ENCODE measurements around the gene CDPF1.
"Not testable (repeated sequence)": the region's sequence is repeated elsewhere in the genome, so short reads cannot be mapped to it uniquely, and the experiment has no call there.

CDPF1 gene

GRCh38 chr22:46276563-46276962 is 26.5 kb upstream of the CDPF1 start:
- DNase-seq (no peak), ATAC-seq (replicated peaks) (no peak)
- Mint-ChIP-seq H3K4me3 (peak overlapping the region; percentile 61 to 73), H3K4me1 (ENCODE audit: low read depth in 2 of 2) (peaks cover 42 to 54% of the 10 kb centered on the region in 2 donors), H3K9me3 (no peaks in the 10 kb centered on the region), H3K36me3 (ENCODE audit: insufficient read depth) (peaks cover 34% of the 10 kb centered on the region), H3K27ac (peak overlapping the region in 1 of 2 donors; percentile 47), H3K27me3 (no peaks in the 10 kb centered on the region)

- Mint-ChIP-seq H3K9me3 (no peaks in the 10 kb centered on the region), H3K4me1 (ENCODE audit: low read depth in 2 of 2) (peaks cover 32 to 47% of the 10 kb centered on the region in 2 donors), H3K4me3 (peak overlapping the region in 1 of 2 donors; percentile 51), H3K27ac (peak overlapping the region; percentile 68 to 91), H3K27me3 (no peaks in the 10 kb centered on the region), H3K36me3 (ENCODE audit: insufficient read depth) (peaks cover 32% of the 10 kb centered on the region)
- no peak for ATAC-seq (replicated peaks)
- no peak for DNase-seq
These were observed 25.5 kb upstream of the CDPF1 start for GRCh38 chr22:46275455-46276122.

- DNase-seq (no peak), ATAC-seq (replicated peaks) (no peak)
- Mint-ChIP-seq H3K4me3 (no peak overlapping the region), H3K27me3 (no peaks in the 10 kb centered on the region), H3K36me3 (ENCODE audit: insufficient read depth) (peaks cover 32% of the 10 kb centered on the region), H3K4me1 (ENCODE audit: low read depth in 2 of 2) (peaks cover 31 to 45% of the 10 kb centered on the region in 2 donors), H3K27ac (no peak overlapping the region), H3K9me3 (no peaks in the 10 kb centered on the region)
These were observed 24.3 kb upstream of the CDPF1 start for GRCh38 chr22:46274381-46274780.

- ATAC-seq (replicated peaks), result no peak
- H3K27me3 Mint-ChIP-seq, result no peaks in the 10 kb centered on the region
These were observed 23.5 kb upstream of the CDPF1 start for GRCh38 chr22:46273432-46274148.

GRCh38 chr22:46272762-46273431 is 22.8 kb upstream of the CDPF1 start:
- no peak overlapping the region for H3K27ac Mint-ChIP-seq
- ATAC-seq (replicated peaks) (no peak), DNase-seq (no peak)
- no peaks in the 10 kb centered on the region for H3K9me3 Mint-ChIP-seq
- peaks cover 32% of the 10 kb centered on the region for H3K36me3 Mint-ChIP-seq (ENCODE audit: insufficient read depth)
- H3K27me3 Mint-ChIP-seq, result no peaks in the 10 kb centered on the region
- no peak overlapping the region for H3K4me3 Mint-ChIP-seq
- peaks cover 30 to 41% of the 10 kb centered on the region in 2 donors for H3K4me1 Mint-ChIP-seq (ENCODE audit: low read depth in 2 of 2)

More at GRCh38 chr22:46273432-46274148, 23.5 kb upstream of the CDPF1 start:
- Mint-ChIP-seq H3K4me3 (no peak overlapping the region), H3K27ac (peak overlapping the region in 1 of 2 donors; percentile 70), H3K4me1 (ENCODE audit: low read depth in 2 of 2) (peaks cover 30 to 43% of the 10 kb centered on the region in 2 donors), H3K9me3 (no peaks in the 10 kb centered on the region), H3K36me3 (ENCODE audit: insufficient read depth) (peaks cover 32% of the 10 kb centered on the region)
- no peak for DNase-seq

- no peak for ATAC-seq (replicated peaks)
- no peak overlapping the region for H3K27ac Mint-ChIP-seq
- peaks cover 28% of the 10 kb centered on the region for H3K36me3 Mint-ChIP-seq (ENCODE audit: insufficient read depth)
- no peak overlapping the region for H3K4me3 Mint-ChIP-seq
- H3K4me1 Mint-ChIP-seq (ENCODE audit: low read depth in 2 of 2), result peaks cover 31 to 38% of the 10 kb centered on the region in 2 donors
- no peak for DNase-seq
- H3K27me3 Mint-ChIP-seq, result no peaks in the 10 kb centered on the region
- no peaks in the 10 kb centered on the region for H3K9me3 Mint-ChIP-seq
These were observed 22.1 kb upstream of the CDPF1 start for GRCh38 chr22:46272196-46272595.

GRCh38 chr22:46269564-46269963 is 19.5 kb upstream of the CDPF1 start:
- Mint-ChIP-seq H3K4me3 (peak overlapping the region; percentile 93 to 95), H3K36me3 (ENCODE audit: insufficient read depth) (peaks cover 18% of the 10 kb centered on the region), H3K27ac (peak overlapping the region; percentile 63 to 75), H3K9me3 (no peaks in the 10 kb centered on the region), H3K27me3 (no peaks in the 10 kb centered on the region), H3K4me1 (ENCODE audit: low read depth in 2 of 2) (peaks cover 21 to 22% of the 10 kb centered on the region in 2 donors)
- no peak for DNase-seq
- ATAC-seq (replicated peaks), result no peak

- DNase-seq (peak; percentile 29 to 47 (median 38)), ATAC-seq (replicated peaks) (peak; percentile 87)
- Mint-ChIP-seq H3K4me3 (peak within 1 kb of the TSS; percentile 93 to 95), H3K27ac (peak within 1 kb of the TSS; percentile 85 to 95), H3K9me3 (no peaks in the 10 kb centered on the region), H3K4me1 (ENCODE audit: low read depth in 2 of 2) (peaks cover 21 to 30% of the 10 kb centered on the region in 2 donors), H3K36me3 (ENCODE audit: insufficient read depth) (peaks cover 15% of the 10 kb centered on the region), H3K27me3 (peaks cover 0 to 9% of the 10 kb centered on the region in 2 donors)
These were observed 17.6 kb upstream of the CDPF1 start, which contains the start of gene TTC38 for GRCh38 chr22:46267431-46268279. Gene TTC38 (plus strand): TSS chr22:46268008. CDS start chr22:46268040, 32 bp downstream.

- H3K27me3 Mint-ChIP-seq, result peaks cover 20 to 29% of the 10 kb centered on the region in 2 donors
- H3K4me1 Mint-ChIP-seq (ENCODE audit: low read depth in 2 of 2), result peaks cover 24 to 31% of the 10 kb centered on the region in 2 donors
- not testable (repeated sequence) for H3K36me3 Mint-ChIP-seq (ENCODE audit: insufficient read depth); H3K4me3 Mint-ChIP-seq; ATAC-seq (replicated peaks); DNase-seq; H3K27ac Mint-ChIP-seq; H3K9me3 Mint-ChIP-seq
These were observed 15.5 kb upstream of the CDPF1 start for GRCh38 chr22:46265627-46266026.

GRCh38 chr22:46264520-46264919 is 14.4 kb upstream of the CDPF1 start:
- H3K9me3 Mint-ChIP-seq; ATAC-seq (replicated peaks); H3K36me3 Mint-ChIP-seq (ENCODE audit: insufficient read depth); H3K4me3 Mint-ChIP-seq; DNase-seq; H3K27ac Mint-ChIP-seq: not testable (repeated sequence)
- H3K4me1 Mint-ChIP-seq (ENCODE audit: low read depth in 2 of 2), result peaks cover 18 to 24% of the 10 kb centered on the region in 2 donors
- peaks cover 28 to 40% of the 10 kb centered on the region in 2 donors for H3K27me3 Mint-ChIP-seq

- Mint-ChIP-seq H3K27ac (peak within 1 kb of the TSS in 1 of 2 donors; percentile 44), H3K36me3 (ENCODE audit: insufficient read depth) (peaks cover 6% of the 10 kb centered on the region), H3K4me3 (peak within 1 kb of the TSS; percentile 55 to 69), H3K9me3 (no peaks in the 10 kb centered on the region), H3K27me3 (peaks cover 35 to 53% of the 10 kb centered on the region in 2 donors), H3K4me1 (ENCODE audit: low read depth in 2 of 2) (peaks cover 13 to 19% of the 10 kb centered on the region in 2 donors)
- DNase-seq, result no peak
- no peak for ATAC-seq (replicated peaks)
These were observed 13.1 kb upstream of the CDPF1 start, which contains the start of gene PKDREJ for GRCh38 chr22:46263216-46263590. Gene PKDREJ (minus strand): TSS chr22:46263343. CDS start chr22:46263322, 21 bp downstream.

- ATAC-seq (replicated peaks) (peak; percentile 83), DNase-seq (peak in 2 of 3 experiments; percentile 41 to 42)
- Mint-ChIP-seq H3K9me3 (no peaks in the 10 kb centered on the region), H3K27me3 (peaks cover 35 to 58% of the 10 kb centered on the region in 2 donors), H3K4me1 (ENCODE audit: low read depth in 2 of 2) (peaks cover 11 to 17% of the 10 kb centered on the region in 2 donors), H3K4me3 (peak overlapping the region; percentile 37 to 55), H3K27ac (no peak overlapping the region), H3K36me3 (ENCODE audit: insufficient read depth) (peaks cover 6% of the 10 kb centered on the region)
These were observed 12.5 kb upstream of the CDPF1 start for GRCh38 chr22:46262449-46263215.
